SU-DHL-6 (cell line): Measurements from ENCODE around the gene PFKFB2.

Source experiments
- H2AFZ ChIP-seq: fragments of 200-600 bp; sonication (generic); 2 replicates; pipeline ENCODE4 v1.6.1; 2014; ENCODE audit warnings: low read depth, mild to moderate bottlenecking, moderate library complexity, mixed read lengths, antibody characterized with exemption, low read length; ENCODE audit not compliant: severe bottlenecking
- H3F3A ChIP-seq: fragments of 200-600 bp; shearing (Covaris generic); 2 replicates; pipeline ENCODE4 v1.6.0; 2016; ENCODE audit warnings: antibody characterized with exemption, mild to moderate bottlenecking; ENCODE audit not compliant: insufficient read depth
- H3K27ac ChIP-seq: fragments of 200-600 bp; sonication (generic); 2 replicates; pipeline ENCODE4 v1.5.1; 2016; ENCODE audit warnings: low read depth, mild to moderate bottlenecking, low read length, moderate library complexity, mixed read lengths
- H3K27me3 ChIP-seq: fragments of 200-600 bp; sonication (generic), shearing (Covaris generic); 2 replicates; pipeline ENCODE4 v1.6.0; 2014; ENCODE audit warnings: mild to moderate bottlenecking, low read length
- H3K36me3 ChIP-seq: fragments of 200-600 bp; sonication (generic); 2 replicates; pipeline ENCODE4 v1.6.1; 2014; ENCODE audit warnings: mild to moderate bottlenecking, low read length, mixed read lengths
- H3K4me2 ChIP-seq: fragments of 300-600, 200-600 bp; shearing (Covaris generic), sonication (generic); 2 replicates; pipeline ENCODE4 v1.6.0; 2014; ENCODE audit warnings: low read length, low read depth, mild to moderate bottlenecking; ENCODE audit not compliant: poor library complexity, severe bottlenecking
- H3K4me3 ChIP-seq: fragments of 200-600 bp; sonication (generic); 2 replicates; pipeline ENCODE4 v1.5.1; 2014; ENCODE audit warnings: antibody characterized with exemption, low read length, mild to moderate bottlenecking, mixed read lengths; ENCODE audit not compliant: insufficient read depth, poor library complexity, severe bottlenecking
- H3K79me2 ChIP-seq: fragments of 200-600 bp; sonication (generic); 2 replicates; pipeline ENCODE4 v1.6.1; 2014; ENCODE audit warnings: mild to moderate bottlenecking, low read length, moderate library complexity; ENCODE audit not compliant: insufficient read depth
- H3K9ac ChIP-seq: fragments of 200-600 bp; sonication (generic); 2 replicates; pipeline ENCODE4 v1.7.0; 2014; ENCODE audit warnings: mild to moderate bottlenecking, low read length
- H3K9me2 ChIP-seq: fragments of 200-600 bp; sonication (generic); replicated peaks from 2 replicates; pipeline ENCODE4 v1.6.1; 2014; ENCODE audit warnings: low read length; ENCODE audit not compliant: insufficient read depth
- H3K9me3 ChIP-seq: fragments of 200-600 bp; sonication (generic); 2 replicates; pipeline ENCODE4 v1.6.1; 2014; ENCODE audit warnings: low read length, mixed read lengths; ENCODE audit not compliant: insufficient read depth
- H4K20me1 ChIP-seq: fragments of 200-600 bp; sonication (generic); 2 replicates; pipeline ENCODE4 v1.6.1; 2014; ENCODE audit warnings: low read depth, mild to moderate bottlenecking, antibody characterized with exemption, low read length, moderate library complexity, mixed read lengths
- EZH2phosphoT487 ChIP-seq: fragments of 200-600 bp; sonication (generic), shearing (Covaris generic); conservative IDR thresholded peaks from 2 replicates; pipeline ENCODE4 v1.6.1; 2018; ENCODE audit warnings: mild to moderate bottlenecking, antibody characterized with exemption, low read length, moderate library complexity, mixed read lengths
- TF ChIP-seq, protein P1 (sequence below): fragments of 200-600 bp; sonication (generic); IDR thresholded peaks from one replicate; pipeline ENCODE4 v1.5.1; 2017; ENCODE audit warnings: antibody characterized with exemption, mild to moderate bottlenecking, low read length, moderate library complexity; ENCODE audit not compliant: insufficient read depth, poor library complexity, severe bottlenecking

Gene PFKFB2

DNA sequence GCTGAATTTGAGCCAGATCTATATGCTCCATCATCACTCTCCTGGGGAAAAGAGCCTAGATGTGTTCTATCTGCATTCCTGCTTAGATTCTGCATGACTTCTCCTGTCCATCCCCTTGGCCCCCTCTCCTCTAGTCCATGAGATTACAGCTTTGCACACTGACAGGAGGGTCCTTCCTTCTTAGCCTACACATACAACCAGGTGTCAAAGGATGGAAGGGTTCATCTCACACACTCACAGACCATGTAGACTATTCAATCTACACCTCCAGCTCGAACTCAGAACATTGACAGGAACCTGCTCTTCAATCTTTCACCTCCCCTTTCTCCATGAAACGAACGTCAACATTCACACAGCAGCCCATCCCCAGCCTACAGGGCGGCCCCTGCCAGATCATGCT lies 34.4 kb upstream of the PFKFB2 start:
- H3K27me3 ChIP-seq: no peaks in the 10 kb centered on the region
- no peaks in the 10 kb centered on the region for H4K20me1 ChIP-seq
- no peak overlapping the region for H3K4me3 ChIP-seq
- H3K4me2 ChIP-seq: no peak overlapping the region
- H3K9me3 ChIP-seq: no peaks in the 10 kb centered on the region
- no peak overlapping the region for H3K9ac ChIP-seq
- no peak overlapping the region for H3K27ac ChIP-seq
- H3F3A ChIP-seq: no peaks in the 10 kb centered on the region
- no peaks in the 10 kb centered on the region for H3K9me2 ChIP-seq
- H2AFZ ChIP-seq: no peak overlapping the region
- TF ChIP-seq, protein P1, sequence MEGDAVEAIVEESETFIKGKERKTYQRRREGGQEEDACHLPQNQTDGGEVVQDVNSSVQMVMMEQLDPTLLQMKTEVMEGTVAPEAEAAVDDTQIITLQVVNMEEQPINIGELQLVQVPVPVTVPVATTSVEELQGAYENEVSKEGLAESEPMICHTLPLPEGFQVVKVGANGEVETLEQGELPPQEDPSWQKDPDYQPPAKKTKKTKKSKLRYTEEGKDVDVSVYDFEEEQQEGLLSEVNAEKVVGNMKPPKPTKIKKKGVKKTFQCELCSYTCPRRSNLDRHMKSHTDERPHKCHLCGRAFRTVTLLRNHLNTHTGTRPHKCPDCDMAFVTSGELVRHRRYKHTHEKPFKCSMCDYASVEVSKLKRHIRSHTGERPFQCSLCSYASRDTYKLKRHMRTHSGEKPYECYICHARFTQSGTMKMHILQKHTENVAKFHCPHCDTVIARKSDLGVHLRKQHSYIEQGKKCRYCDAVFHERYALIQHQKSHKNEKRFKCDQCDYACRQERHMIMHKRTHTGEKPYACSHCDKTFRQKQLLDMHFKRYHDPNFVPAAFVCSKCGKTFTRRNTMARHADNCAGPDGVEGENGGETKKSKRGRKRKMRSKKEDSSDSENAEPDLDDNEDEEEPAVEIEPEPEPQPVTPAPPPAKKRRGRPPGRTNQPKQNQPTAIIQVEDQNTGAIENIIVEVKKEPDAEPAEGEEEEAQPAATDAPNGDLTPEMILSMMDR: no peak
- no peak for TF ChIP-seq EZH2phosphoT487
- H3K36me3 ChIP-seq: no peaks in the 10 kb centered on the region
- no peaks in the 10 kb centered on the region for H3K79me2 ChIP-seq

DNA sequence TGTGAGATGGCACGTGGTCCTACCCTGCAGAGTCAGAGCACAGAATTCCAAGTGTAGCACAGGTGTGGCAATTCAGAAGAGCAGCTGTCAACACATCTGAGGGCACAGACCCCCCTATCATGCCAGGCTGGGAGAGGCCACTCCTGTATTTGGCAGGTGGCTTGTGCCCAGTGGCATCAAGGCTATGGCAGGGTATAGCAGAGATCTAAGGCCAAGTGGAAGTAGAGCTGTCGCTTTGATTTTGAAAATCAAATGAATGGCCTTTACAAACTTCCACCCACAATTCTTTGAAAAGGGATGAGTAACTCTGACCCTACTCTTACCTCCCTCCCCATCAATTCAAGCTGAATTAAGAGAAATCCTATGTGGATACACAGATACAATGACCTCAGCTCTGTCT lies 33.9 kb upstream of the PFKFB2 start:
- no peak overlapping the region for H3K4me3 ChIP-seq
- H3K79me2 ChIP-seq: no peaks in the 10 kb centered on the region
- H3K27ac ChIP-seq: no peak overlapping the region
- no peak overlapping the region for H2AFZ ChIP-seq
- H3K9me2 ChIP-seq: no peaks in the 10 kb centered on the region
- H3K9ac ChIP-seq: no peak overlapping the region
- H4K20me1 ChIP-seq: no peaks in the 10 kb centered on the region
- H3F3A ChIP-seq: no peaks in the 10 kb centered on the region
- no peak overlapping the region for H3K4me2 ChIP-seq
- TF ChIP-seq EZH2phosphoT487: no peak
- TF ChIP-seq, protein P1: no peak
- H3K9me3 ChIP-seq: no peaks in the 10 kb centered on the region
- no peaks in the 10 kb centered on the region for H3K36me3 ChIP-seq
- H3K27me3 ChIP-seq: no peaks in the 10 kb centered on the region

DNA sequence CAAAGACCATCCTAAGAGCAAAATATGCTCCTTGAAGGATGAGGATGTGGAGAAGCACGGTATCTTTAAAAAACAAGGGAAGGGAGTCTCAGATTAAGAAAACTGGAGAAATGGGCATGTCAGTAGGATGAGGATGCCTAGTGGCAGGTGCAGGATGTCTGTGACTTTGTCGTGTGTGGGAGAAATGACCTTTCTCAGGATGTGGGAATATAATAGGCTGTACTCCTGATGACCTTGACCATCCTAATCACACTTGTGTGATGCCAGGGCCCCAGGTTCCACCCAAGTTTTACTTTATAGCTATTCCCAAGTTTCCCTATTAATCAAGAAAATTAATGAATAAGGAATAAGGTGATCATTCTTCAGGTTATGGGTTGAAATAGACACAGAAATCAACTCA lies 33.4 kb upstream of the PFKFB2 start:
- Histone ChIP-seq H3K36me3 (no peaks in the 10 kb centered on the region), H3K9me2 (no peaks in the 10 kb centered on the region), H3K9me3 (no peaks in the 10 kb centered on the region), H2AFZ (no peak overlapping the region), H4K20me1 (no peaks in the 10 kb centered on the region), H3K4me3 (no peak overlapping the region), H3F3A (no peaks in the 10 kb centered on the region), H3K27ac (no peak overlapping the region), H3K79me2 (no peaks in the 10 kb centered on the region), H3K4me2 (no peak overlapping the region), H3K27me3 (no peaks in the 10 kb centered on the region), H3K9ac (no peak overlapping the region)
- no peak for TF ChIP-seq EZH2phosphoT487
- TF ChIP-seq, protein P1: no peak
